Measurements from ENCODE around the gene PCDHB13. TPM values are rescaled to one million over a fixed set of nuclear protein-coding genes. Genes with fewer than 3 reads are reported as not detected.
"Not testable (repeated sequence)": the region's sequence is repeated elsewhere in the genome, so short reads cannot be mapped to it uniquely, and the experiment has no call there.

The PCDHB13 gene
- total RNA-seq = 0.87 and 2.6 TPM in 2 replicates

DNA sequence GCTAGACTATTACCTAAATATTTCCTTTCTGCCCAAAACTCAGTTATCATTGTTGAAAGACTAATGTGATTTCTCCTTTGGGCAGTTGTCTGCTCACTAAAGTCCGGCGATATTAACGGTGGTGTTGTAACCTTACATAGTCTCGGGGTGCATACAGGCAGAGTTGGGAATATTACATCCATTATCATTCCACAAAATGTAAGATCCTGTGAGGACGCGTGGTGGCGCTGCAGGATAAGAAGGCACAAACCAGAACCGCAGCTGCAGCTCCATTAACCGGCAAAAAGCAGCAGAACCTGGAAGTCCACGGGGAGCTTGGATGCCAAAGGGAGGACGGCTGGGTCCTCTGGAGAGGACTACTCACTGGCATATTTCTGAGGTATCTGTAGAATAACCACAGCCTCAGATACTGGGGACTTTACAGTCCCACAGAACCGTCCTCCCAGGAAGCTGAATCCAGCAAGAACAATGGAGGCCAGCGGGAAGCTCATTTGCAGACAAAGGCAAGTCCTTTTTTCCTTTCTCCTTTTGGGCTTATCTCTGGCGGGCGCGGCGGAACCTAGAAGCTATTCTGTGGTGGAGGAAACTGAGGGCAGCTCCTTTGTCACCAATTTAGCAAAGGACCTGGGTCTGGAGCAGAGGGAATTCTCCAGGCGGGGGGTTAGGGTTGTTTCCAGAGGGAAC, at the start of gene PCDHB13:
PCDHB13 (plus strand) TSS at position 264 of the 684 bp plus-strand sequence; CDS start at position 469, 205 bp downstream.
- peak; percentile 68 to 72 for DNase-seq (ENCODE audit: low read depth in 2 of 2)

DNA sequence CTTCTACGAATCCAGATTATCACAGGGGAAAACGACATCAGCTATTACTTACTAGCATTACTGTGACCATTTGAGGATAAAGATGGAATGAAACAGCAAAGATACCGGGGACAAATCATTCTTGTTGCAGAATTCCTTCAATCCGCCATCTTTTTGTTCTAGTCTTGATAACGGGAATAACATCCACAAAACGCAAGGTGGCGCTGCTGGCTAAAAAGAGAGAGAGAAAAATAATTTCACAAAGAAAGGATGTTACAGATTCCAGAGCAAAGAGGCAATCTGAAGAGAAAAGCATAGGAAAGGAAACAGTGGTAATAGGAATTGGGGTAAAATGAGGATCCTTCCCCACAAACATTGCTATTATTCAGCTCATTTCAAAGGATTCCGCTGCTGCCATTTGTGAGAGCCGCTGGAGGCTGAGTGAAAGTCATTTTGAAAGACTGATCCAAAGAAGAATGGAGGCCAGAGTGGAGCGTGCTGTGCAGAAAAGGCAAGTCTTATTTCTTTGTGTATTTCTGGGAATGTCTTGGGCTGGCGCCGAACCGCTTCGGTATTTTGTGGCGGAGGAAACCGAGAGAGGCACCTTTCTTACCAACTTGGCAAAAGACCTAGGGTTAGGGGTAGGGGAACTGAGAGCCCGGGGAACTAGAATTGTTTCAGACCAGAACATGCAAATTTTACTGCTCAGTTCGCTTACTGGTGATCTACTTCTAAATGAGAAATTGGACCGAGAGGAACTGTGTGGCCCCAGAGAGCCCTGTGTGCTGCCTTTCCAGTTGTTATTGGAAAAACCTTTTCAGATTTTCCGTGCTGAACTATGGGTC, 41.1 kb upstream of the PCDHB13 start, which contains the start of gene PCDHB7:
PCDHB7 (plus strand) TSS at position 264 of the 824 bp plus-strand sequence; CDS start at position 456, 192 bp downstream.
- DNase-seq (ENCODE audit: low read depth in 2 of 2) = peak; percentile 40 to 55

DNA sequence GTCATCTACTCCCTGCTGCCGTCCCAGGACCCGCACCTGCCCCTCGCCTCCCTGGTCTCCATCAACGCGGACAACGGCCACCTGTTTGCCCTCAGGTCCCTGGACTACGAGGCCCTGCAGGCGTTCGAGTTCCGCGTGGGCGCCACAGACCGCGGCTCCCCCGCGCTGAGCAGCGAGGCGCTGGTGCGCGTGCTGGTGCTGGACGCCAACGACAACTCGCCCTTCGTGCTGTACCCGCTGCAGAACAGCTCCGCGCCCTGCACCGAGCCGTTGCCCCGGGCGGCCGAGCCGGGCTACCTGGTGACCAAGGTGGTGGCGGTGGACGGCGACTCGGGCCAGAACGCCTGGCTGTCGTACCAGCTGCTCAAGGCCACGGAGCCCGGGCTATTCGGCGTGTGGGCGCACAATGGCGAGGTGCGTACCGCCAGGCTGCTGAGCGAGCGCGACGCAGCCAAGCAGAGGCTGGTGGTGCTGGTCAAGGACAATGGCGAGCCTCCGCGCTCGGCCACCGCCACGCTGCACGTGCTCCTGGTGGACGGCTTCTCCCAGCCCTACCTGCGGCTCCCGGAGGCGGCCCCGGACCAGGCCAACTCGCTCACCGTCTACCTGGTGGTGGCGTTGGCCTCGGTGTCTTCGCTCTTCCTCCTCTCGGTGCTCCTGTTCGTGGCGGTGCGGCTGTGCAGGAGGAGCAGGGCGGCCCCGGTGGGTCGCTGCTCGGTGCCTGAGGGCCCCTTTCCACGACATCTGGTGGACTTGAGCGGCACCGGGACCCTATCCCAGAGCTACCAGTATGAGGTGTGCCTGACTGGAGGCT, 39.2 kb upstream of the PCDHB13 start:
- DNase-seq (ENCODE audit: low read depth in 2 of 2) = not testable (repeated sequence)

DNA sequence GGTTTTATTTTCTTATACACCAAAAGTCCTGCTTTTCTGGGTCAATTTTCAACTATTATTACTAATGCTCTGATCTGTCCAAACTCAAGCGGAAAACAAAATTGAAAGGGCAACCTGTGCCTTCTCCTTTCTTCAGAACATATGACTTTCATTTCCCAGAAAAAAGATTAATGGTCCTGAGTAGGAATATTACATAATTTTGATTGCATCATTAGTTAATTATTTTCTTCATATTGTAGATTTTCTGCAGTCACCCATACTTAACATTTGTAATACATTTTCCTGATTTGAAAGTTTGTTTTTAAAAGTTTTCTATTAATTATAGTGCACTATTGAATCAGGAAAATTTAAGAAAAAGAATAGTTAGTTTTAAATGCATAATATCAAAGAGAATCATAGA, 37.8 kb upstream of the PCDHB13 start:
- DNase-seq (ENCODE audit: low read depth in 2 of 2) = no peak

DNA sequence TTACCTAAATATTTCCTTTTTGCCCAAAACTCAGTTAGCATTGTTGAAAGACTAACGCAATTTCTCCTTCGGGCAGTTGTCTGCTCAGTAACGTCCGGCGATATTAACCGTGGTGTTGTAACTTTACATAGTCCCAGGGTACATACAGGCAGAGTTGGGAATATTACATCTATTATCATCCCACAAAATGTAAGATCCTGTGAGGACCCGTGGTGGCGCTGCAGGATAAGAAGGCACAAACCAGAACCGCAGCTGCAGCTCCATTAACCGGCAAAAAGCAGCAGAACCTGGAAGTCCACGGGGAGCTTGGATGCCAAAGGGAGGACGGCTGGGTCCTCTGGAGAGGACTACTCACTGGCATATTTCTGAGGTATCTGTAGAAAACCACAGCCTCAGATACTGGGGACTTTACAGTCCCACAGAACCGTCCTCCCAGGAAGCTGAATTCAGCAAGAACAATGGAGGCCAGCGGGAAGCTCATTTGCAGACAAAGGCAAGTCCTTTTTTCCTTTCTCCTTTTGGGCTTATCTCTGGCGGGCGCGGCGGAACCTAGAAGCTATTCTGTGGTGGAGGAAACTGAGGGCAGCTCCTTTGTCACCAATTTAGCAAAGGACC, 36.0 kb upstream of the PCDHB13 start, which contains the start of gene PCDHB8:
PCDHB8 (plus strand) TSS at position 214 of the 615 bp plus-strand sequence; CDS start at position 459, 245 bp downstream.
- peak in 1 of 2 donors; percentile 9 for DNase-seq (ENCODE audit: low read depth in 2 of 2)

DNA sequence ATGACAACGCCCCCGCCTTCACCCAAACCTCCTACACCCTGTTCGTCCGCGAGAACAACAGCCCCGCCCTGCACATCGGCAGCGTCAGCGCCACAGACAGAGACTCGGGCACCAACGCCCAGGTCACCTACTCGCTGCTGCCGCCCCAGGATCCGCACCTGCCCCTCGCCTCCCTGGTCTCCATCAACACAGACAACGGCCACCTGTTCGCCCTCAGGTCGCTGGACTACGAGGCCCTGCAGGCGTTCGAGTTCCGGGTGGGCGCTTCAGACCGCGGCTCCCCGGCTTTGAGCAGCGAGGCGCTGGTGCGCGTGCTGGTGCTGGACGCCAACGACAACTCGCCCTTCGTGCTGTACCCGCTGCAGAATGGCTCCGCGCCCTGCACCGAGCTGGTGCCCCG, 34.3 kb upstream of the PCDHB13 start:
- not testable (repeated sequence) for DNase-seq (ENCODE audit: low read depth in 2 of 2)

DNA sequence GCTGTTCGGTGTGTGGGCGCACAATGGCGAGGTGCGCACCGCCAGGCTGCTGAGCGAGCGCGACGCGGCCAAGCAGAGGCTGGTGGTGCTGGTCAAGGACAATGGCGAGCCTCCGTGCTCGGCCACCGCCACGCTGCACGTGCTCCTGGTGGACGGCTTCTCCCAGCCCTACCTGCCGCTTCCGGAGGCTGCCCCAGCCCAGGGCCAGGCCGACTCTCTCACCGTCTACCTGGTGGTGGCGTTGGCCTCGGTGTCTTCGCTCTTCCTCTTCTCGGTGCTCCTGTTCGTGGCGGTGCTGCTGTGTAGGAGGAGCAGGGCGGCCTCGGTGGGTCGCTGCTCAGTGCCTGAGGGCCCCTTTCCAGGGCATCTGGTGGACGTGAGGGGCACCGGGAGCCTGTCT, 33.8 kb upstream of the PCDHB13 start:
- DNase-seq (ENCODE audit: low read depth in 2 of 2) = not testable (repeated sequence)

DNA sequence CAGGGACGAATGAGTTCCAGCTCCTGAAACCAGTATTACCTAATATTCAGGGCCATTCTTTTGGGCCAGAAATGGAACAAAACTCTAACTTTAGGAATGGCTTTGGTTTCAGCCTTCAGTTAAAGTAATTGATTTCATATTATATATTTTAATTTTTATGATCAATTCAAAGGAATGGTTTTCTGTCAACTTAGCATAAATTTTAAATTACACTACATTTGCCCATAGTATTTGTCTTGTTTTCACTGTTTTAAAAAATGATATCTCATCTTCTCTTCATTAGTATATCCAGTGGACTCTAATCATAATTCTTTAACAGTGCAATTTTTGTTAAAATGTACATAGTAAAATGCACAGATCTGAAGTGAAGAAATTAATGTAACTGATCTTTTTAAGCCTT, 33.4 kb upstream of the PCDHB13 start:
- no peak for DNase-seq (ENCODE audit: low read depth in 2 of 2)

DNA sequence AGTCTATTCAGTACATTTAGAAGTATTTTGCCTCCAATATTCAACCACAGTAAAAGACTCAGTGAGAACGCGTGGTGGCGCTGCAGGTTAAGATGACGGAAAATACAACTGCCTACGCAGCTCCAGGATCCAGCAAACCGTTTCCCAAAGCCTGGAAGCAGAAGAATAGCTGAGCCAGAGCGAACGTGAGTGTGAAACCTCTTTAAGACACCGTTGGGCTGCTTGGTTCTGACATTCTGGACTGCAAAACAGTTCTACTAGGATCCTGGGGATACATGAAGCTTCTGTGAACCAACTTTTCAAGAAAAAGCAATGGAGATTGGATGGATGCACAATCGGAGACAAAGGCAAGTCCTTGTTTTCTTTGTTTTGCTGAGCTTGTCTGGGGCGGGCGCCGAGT, 31.5 kb upstream of the PCDHB13 start, which contains the start of gene PCDHB16:
PCDHB16 (plus strand) TSS at position 140 of the 400 bp plus-strand sequence; CDS start at position 313, 173 bp downstream.
- peak; percentile 7 to 47 for DNase-seq (ENCODE audit: low read depth in 2 of 2)

DNA sequence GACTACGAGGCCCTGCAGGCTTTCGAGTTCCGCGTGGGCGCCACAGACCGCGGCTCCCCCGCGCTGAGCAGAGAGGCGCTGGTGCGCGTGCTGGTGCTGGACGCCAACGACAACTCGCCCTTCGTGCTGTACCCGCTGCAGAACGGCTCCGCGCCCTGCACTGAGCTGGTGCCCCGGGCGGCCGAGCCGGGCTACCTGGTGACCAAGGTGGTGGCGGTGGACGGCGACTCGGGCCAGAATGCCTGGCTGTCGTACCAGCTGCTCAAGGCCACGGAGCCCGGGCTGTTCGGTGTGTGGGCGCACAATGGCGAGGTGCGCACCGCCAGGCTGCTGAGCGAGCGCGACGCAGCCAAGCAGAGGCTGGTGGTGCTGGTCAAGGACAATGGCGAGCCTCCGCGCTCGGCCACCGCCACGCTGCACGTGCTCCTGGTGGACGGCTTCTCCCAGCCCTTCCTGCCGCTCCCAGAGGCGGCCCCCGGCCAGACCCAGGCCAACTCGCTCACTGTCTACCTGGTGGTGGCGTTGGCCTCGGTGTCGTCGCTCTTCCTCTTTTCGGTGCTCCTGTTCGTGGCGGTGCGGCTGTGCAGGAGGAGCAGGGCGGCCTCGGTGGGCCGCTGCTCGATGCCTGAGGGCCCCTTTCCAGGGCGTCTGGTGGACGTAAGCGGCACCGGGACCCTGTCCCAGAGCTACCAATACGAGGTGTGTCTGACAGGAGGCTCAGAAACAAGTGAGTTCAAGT, 29.4 kb upstream of the PCDHB13 start:
- not testable (repeated sequence) for DNase-seq (ENCODE audit: low read depth in 2 of 2)

DNA sequence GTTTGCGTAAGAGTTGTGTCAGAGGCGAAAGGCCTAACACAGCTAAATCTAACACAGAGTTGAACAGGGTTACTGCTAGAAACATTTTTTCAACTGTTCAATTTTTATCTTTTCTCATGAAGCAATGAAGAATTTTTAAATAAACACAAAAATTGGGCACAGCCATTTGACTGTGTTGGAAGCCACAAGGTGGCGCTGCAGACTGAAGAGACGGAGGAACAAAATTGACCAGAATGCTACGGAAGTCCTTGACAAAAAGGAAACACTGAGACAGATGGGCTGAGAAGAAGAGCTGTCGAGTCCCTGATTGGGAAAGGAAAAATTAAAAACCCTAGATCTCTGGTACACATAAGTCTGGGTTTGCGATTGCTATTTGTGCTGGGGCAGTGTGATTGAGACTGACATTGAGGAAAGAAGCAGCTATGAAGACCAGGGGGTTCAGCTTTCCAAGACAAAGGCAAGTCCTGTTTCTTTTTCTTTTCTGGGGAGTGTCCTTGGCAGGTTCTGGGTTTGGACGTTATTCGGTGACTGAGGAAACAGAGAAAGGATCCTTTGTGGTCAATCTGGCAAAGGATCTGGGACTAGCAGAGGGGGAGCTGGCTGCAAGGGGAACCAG, 26.7 kb upstream of the PCDHB13 start, which contains the start of gene PCDHB9:
PCDHB9 (plus strand) TSS at position 265 of the 616 bp plus-strand sequence; CDS start at position 423, 158 bp downstream.
- peak; percentile 31 to 35 for DNase-seq (ENCODE audit: low read depth in 2 of 2)

DNA sequence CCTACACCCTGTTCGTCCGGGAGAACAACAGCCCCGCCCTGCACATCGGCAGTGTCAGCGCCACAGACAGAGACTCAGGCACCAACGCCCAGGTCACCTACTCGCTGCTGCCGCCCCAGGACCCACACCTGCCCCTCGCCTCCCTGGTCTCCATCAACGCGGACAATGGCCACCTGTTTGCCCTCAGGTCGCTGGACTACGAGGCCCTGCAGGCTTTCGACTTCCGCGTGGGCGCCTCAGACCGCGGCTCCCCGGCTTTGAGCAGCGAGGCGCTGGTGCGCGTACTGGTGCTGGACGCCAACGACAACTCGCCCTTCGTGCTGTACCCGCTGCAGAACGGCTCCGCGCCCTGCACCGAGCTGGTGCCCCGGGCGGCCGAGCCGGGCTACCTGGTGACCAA, 25.0 kb upstream of the PCDHB13 start:
- not testable (repeated sequence) for DNase-seq (ENCODE audit: low read depth in 2 of 2)

DNA sequence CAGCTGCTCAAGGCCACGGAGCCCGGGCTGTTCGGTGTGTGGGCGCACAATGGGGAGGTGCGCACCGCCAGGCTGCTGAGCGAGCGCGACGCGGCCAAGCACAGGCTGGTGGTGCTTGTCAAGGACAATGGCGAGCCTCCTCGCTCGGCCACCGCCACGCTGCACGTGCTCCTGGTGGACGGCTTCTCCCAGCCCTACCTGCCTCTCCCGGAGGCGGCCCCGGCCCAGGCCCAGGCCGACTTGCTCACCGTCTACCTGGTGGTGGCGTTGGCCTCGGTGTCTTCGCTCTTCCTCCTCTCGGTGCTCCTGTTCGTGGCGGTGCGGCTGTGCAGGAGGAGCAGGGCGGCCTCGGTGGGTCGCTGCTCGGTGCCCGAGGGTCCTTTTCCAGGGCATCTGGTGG, 24.6 kb upstream of the PCDHB13 start:
- DNase-seq (ENCODE audit: low read depth in 2 of 2) = not testable (repeated sequence)

DNA sequence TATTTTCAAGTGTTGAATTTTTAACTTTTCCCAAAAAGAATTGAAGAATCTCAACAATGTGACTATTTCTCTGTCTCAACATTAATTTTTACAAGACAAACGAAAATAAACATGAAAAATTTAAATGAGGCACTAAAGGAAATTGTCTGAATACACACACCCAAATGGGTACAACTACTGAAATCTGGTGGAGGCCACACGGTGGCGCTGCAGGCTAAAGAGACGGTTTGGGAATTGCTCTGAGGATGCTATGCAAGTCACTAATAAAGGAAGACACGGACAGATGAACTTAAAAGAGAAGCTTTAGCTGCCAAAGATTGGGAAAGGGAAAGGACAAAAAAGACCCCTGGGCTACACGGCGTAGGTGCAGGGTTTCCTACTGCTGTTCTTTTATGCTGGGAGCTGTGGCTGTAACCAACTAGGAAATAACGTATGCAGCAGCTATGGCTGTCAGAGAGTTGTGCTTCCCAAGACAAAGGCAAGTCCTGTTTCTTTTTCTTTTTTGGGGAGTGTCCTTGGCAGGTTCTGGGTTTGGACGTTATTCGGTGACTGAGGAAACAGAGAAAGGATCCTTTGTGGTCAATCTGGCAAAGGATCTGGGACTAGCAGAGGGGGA, 21.5 kb upstream of the PCDHB13 start, which contains the start of gene PCDHB10:
PCDHB10 (plus strand) TSS at position 244 of the 616 bp plus-strand sequence; CDS start at position 444, 200 bp downstream.
- DNase-seq (ENCODE audit: low read depth in 2 of 2) = peak; percentile 40 to 54

DNA sequence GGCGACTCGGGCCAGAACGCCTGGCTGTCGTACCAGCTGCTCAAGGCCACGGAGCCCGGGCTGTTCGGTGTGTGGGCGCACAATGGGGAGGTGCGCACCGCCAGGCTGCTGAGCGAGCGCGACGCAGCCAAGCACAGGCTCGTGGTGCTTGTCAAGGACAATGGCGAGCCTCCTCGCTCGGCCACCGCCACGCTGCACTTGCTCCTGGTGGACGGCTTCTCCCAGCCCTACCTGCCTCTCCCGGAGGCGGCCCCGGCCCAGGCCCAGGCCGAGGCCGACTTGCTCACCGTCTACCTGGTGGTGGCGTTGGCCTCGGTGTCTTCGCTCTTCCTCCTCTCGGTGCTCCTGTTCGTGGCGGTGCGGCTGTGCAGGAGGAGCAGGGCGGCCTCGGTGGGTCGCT, 19.4 kb upstream of the PCDHB13 start:
- DNase-seq (ENCODE audit: low read depth in 2 of 2) = not testable (repeated sequence)

DNA sequence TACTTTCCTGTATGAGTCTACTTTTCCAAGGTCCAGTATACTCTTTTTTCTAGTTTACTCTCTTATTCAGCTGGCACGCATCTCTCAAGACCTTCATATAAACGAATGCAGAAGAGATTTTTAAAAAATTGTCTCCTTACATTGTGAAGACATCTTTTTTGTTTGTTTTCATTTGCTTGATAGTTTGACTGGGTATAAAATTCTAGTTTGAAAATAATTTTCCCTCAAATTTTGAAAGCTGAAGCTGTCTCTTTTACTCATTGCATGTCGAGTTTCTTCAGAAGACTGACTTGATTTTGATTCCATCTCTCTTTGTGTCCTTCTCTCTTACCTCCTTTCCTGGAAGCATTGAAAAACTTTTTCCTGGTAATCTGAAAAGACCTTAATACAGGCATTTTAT, 17.4 kb upstream of the PCDHB13 start:
- DNase-seq (ENCODE audit: low read depth in 2 of 2) = no peak

DNA sequence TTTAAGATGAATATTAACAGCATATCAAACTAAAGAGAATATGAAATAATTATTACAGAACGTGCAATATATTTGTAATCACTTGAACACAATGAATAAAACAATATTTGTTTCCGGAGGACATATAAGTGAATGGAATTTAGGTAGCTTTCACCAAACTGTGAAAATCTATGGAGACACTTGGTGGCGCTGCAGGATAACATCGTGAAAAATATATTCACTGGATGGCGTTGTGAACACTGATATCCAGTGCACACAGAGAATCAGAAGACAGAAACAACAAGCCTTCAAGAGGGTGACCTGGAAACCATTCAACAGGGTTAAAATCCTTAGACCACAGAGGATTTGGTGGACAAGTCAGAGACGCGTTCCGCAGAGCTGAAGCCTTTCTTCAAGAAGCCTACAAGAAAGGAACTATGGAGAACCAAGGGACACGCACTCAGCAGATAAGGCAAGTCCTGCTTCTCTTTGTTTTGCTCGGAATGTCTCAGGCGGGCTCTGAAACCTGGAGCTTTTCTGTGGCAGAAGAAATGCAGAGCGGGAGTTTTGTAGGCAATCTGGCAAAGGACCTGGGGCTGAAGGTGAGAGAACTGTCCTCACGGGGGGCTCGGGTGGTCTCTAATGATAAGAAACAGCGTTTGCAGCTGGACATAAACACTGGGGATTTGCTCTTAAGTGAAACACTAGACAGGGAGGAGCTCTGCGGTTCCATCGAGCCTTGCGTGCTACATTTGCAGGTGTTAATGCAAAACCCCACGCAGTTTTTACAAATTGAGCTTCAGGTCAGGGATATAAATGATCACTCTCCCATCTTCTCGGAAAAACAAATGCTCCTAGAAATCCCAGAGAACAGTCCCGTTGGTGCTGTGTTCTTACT, 14.1 kb upstream of the PCDHB13 start, which contains the start of gene PCDHB11:
PCDHB11 (plus strand) TSS at position 269 of the 877 bp plus-strand sequence; CDS start at position 417, 148 bp downstream.
- DNase-seq (ENCODE audit: low read depth in 2 of 2) = peak in 1 of 2 donors; percentile 6

DNA sequence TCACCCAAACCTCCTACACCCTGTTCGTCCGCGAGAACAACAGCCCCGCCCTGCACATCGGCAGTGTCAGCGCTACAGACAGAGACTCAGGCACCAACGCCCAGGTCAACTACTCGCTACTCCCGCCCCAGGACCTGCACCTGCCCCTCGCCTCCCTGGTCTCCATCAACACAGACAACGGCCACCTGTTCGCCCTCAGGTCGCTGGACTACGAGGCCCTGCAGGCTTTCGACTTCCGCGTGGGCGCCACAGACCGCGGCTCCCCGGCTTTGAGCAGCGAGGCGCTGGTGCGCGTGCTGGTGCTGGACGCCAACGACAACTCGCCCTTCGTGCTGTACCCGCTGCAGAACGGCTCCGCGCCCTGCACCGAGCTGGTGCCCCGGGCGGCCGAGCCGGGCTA, 12.6 kb upstream of the PCDHB13 start:
- not testable (repeated sequence) for DNase-seq (ENCODE audit: low read depth in 2 of 2)

Data from lung microvascular endothelial cell (primary cell).